Inflammatory macrophage (primary cell): ENCODE measurements around the gene PACS2.
A peak's percentile ranks its signal among the peaks of the same experiment; 100 is the strongest.
"Not testable (repeated sequence)": the region's sequence is repeated elsewhere in the genome, so short reads cannot be mapped to it uniquely, and the experiment has no call there.

Experiments used
- DNase-seq, 2 donors: peaks; one replicate each; pipeline ENCODE4 v3.0.0-alpha.2; 2020 to 2022

PACS2 gene

DNA sequence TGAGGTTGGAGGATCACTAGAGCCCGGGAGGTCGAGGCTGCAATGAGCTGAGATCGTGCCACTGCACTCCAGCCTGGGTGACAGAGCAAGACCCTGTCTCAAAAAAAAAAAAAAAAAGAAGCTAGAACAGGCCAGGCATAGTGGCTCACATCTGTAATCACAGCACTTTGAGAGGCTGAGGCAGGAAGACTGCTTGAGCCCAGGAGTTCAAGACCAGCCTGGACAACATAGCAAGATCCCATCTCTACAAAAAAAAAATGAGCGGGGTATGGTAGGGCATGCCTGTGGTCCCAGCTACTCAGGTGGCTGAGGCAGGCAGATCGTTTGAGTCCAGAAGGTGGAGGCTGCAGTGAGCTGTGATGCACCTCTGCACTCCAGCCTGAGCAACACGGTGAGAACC, 25.6 kb upstream of the PACS2 start:
- not testable (repeated sequence) for DNase-seq

DNA sequence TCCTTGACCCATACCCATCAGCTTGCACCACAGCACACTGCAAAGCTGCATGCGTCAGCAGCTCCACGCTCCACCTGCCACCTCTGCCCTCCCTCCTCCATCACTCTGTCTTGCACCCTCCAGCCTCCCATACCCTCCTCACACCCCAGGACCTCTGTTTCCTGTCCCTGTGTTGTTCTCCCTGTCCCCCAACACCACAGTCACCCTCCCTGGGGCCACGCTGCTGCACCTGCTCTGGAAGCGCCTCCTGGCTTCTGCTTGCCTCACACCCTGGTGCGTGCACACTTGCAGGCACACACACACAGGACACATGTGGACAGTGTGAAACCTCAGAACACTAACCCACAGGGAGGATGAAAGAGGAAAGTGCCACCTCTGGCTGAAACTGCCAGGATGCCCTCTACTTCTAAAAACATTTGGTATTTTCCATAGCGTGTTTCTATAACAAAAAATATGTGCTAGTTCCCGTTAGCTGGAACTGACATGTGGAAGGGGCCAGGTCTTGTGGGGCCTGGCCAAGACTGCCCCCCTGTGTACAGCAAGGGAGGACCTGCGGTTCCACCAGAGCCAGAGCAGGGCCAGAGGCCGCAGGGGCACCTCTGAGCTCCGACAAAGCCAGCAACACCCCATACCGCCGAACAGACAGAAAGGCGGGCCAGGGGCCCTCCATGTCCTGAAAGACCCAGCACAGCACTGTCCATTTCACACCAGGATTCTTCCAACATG, 23.8 kb upstream of the PACS2 start:
- peak in 1 of 2 donors; percentile 19 for DNase-seq

DNA sequence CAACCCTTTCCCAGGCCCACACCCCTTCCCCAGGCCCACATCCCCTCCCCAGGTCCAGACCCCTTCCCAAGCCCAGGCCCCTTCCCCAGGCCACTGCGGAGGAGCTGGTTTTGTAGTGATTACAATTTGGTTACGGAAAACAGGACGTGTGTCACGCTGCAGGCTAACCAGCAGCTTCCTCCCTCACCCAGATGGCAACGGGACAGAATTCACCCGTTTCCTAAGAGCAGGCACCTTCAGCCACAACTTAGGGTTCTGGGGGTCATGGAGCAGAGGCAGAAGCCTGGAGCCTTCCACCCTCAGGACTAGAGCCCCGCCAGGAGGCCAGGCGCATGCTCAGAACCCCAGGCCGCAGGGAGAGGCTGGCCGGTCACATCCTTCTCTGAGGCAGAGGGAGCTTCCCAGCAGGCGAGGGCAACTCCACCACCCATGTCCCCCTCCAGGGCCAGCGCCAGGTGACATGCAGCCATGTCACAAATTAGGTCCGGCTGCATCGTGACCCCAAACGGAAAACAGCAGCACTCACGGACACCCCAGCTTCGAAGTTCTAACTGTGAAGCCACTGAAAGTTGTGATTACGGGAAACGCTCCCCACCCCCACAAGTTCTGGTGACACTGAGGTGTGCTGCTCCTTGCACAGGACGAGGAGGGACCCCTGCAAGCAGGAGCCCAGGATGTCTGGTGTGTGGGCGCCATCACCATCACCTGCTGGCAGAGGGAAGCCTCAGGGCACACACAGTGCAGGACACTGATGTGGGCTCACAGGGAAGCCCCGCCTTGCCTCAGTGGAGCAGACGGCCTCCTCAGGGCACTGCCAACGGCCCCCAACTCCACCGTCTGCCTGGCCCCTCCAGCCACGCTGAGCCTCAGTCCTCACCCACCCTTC, 21.5 kb upstream of the PACS2 start:
- peak; percentile 20 to 30 for DNase-seq

DNA sequence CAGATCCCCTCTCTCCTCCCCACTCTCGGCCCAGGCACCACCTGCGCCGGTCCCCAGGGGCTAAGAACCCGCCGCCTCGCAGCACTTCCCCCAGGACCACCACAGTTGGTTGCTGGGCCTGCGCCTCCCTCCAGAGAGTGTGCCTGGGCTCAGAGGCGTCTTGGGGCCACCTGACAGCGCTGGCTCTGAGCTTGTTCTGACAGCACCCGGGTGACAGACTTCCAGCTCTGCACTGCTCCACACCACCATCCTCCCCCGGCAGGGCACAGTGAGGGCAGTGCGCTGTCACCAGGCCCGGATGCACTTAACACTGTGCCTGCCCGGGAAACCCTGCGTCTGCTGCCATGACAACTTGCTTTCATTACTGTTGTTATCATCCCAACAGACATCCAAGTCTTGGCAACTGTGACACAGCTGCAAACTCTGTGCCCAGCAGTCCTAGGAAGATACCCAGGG, 20.4 kb upstream of the PACS2 start:
- DNase-seq = peak; percentile 17 to 19

DNA sequence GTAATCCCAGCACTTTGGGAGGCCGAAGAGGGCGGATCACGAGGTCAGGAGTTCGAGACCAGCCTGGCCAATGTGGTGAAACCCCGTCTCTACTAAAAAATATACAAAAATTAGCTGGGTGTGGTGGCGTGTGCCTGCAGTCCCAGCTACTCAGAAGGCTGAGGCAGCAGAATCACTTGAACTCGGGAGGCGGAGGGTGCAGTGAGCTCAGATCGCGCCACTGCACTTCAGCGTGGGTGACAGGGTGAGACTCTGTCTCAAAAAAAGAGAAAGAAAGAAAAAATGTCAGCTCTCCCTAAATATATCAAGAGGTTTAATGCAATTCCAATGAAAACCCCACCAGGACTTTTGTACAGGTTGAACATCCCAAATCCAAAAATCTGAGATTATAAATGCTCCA, 17.2 kb upstream of the PACS2 start:
- DNase-seq = not testable (repeated sequence)

DNA sequence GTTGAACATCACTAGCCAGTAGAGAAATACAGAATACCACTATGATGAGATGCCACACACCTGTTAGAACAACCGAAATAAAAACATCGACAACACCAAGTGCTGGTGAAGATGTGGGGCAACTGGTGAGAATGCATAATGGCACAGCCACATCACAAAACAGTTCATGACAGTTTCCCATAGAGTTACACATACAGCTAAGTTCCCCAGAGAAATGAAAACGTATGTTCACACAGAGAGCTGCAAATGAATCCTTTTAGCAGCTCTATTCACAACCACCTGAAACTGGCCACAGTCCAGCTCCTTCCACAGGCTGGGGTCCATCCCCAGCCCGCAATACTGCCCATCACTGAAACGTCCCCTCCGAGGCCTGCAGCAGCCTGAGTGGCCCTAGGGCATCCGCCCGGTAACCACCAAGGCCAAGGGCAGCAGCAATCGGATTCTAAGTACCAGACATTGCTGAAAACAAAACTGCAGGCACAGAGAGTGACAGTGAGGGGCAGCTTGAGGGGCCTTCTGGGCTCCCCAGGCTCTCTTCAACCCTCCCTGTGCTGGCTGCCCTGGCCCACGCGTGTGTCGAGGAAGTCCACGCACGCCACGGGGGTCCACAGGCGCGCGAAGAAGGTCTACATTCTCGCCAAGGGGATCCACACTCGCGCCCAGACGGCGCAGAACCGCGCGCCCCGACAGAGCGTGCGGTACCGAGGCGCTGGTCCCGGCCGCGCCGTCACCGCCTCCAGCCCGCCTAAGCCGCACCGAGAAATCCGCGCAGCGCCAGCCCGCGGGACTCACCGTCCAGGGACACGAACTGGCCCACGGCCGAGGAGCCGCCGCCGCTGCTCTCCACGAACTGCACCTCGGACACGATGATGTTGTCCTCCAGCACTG, 14.7 kb upstream of the PACS2 start:
- DNase-seq = peak in 1 of 2 donors; percentile 20

DNA sequence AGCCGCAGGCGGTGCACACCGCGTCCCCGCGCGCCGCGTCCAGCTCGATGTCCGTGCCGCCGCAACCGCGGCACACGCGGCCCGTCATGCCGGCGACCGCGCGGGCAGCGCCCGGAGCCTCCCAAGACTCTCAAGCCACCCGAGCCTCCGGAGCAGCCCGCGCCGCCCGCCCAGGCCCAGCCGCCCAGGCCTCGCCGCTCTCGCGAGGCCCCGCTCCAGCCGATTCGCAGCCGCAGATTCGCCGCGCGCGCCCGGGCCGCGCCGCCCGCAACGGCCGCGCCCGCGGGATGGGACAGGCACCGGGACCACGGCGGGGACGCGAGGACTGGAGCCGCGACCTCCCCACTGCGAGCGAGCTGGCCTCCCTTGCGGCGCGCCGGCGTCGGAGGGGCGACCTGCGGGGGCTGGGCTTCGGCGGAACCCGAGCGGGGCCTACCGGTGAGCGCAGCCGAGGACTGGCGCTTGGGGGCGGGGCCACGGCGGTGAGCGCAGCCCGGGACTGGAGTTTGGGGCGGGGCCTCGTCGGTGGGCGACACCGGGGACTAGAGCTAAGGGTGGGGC, 13.9 kb upstream of the PACS2 start, which contains the start of gene BRF1:
TSS of gene BRF1 (minus strand) at position 460 of the 561 bp plus-strand sequence. CDS start at position 88, 372 bp downstream.
- DNase-seq = peak; percentile 89 to 93

DNA sequence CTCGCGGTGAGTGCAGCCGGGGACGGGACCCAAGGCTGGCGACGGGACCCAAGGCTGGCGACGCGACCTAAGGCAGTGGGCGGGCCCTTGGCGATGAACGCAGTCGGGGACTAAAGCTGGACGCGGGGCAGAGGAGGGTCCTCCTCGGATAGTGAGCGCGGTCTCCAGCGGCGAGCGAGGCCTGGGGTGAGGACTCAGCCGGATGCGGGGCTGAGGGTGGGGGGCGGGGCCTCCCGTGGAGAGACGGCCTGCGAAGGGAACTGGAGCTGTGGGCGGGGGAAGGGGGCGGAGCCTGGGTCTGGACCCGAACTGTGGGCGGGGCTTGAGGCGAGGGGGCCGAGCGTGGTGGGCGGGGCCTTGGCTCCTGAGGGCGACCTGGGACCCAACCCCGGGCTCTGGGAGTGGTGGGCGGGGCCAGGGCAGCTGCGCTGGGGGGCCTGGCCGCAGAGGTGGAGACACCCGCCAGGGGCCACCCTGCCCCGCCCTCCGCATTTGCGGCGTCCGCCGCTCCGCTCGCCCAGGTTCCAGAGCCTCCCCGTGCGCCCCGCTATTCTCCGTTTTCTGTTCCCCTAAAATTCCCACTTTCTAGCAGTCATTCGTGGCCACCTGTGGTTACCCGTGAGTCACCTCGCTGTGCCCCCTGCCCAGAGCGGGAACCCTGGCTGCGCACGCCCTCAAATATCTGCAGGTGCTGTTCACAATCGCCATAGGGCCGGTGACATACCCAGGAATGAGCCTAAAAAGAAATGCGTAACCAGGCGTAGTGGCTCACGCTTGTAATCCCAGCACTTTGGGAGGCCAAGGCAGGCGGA, 13.2 kb upstream of the PACS2 start:
- DNase-seq = peak; percentile 95 to 96

DNA sequence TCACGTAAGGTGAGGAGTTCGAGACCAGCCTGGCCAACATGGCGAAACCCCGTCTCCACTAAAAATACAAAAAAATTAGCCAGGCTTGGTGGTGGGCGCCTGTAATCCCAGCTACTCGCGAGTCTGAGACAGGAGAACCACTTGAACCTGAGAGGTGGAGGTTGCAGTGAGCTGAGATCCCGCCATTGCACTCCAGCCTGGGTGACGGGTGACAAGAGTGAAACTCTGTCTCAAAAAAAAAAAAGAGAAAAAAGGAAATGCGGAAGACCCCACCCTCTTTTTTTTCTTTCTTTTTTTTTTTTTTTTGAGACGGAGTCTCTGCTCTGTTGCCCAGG, 12.7 kb upstream of the PACS2 start:
- not testable (repeated sequence) for DNase-seq

DNA sequence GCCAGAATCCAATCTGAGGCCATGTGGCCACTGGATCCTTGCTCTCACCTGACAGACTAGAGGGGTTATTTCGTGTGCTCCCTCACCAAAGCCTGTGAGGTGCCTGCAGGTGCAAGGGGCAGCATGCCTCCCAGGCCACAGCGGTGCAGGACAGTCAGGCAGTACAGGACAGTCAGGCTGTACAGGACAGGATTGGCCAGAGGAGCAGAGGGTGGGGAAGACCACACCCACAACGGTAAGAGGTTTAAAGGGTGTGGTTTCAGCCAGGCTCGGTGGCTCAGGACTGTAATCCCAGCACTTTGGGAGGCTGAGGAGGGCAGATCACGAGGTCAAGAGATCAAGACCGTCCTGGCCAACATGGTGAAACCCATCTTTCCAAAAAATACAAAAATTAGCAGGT, 10.6 kb upstream of the PACS2 start:
- DNase-seq = no peak

DNA sequence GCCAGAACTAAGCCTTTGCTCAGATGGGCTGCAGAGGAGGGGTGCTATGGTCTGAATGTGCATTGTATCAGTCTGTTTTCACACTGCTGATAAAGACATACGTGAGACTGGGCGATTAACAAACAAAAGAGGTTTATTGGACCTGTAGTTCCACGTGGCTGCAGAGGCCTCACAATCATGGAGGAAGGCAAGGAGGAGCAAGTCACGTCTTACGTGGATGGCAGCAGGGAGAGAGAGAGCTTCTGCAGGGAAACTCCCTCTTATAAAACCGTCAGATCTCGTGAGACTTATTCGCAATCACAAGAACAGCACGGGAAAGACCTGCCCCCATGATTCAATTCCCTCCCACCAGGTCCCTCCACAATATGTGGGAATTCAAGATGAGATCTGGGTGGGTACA, 10.0 kb upstream of the PACS2 start:
- DNase-seq = no peak

DNA sequence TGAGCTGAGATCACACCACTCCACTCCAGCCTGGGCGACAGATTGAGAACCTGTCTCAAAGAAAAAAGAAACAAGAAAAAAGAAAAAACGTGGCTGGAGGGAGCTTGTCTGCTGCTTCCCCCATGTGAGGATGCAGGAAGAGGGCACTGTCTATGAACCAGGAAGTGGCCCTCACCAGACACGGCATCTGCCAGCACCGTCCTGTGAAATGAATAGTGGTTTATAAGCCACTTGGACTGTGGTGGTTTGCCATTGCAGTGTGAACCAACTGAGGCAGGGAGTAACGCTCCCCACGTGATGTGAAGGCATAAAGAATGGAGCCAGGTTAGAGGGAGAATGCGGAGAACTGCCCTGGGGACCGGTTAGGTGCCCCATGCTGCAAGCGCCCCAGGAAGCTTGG, 9.2 kb upstream of the PACS2 start:
- DNase-seq = peak; percentile 18 to 25

DNA sequence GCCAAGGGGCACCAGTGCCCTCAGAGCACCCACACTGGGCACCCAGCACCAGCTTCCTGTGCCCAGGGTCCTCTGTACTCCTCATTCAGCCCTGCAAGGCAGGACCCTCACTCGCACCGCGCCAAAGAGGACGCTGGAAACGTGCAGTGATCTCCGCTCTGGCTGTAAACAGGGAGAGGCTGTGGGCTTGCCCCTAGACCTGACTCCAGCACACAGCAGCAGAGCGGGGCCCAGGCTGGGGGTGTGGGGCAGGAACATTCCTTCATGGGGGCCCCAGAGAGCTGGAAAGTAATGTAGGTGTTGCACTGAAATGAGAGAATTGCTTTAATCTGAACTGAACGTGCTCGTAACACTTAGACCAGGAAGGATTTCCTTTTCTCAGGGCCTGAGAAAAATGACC, 8.8 kb upstream of the PACS2 start:
- DNase-seq = no peak

DNA sequence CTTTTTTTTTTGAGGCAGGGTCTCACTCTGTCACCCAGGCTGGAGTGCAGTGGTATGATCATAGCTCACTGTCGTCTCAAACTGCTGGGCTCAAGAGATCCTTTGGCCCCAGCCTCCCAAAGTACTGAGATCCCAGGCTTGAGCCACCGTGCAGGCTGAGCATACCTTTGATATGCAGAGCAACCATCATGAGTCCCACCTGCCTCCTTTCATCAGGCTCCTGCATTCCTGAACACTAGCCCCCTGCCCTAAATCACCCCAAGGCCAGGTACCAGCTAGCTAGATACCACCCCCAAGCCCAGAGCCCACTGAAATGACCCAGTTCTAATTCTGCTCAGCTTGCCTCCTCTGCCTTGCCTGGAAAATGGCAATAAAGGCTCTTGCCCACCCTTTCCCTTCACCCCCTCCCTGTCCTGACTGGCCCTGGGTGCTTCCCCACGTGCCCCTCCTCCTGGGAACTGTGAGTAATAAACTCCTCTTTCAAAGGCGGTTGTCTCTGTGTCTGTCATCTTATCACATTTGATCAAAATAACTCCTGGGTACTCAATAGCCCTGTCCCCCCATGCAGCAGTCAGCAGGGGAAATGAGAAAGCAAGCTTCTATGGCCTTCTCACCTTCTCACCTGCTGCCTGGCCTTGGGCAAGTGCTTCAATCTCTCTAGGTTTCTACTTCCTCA, 7.4 kb upstream of the PACS2 start:
- no peak for DNase-seq

DNA sequence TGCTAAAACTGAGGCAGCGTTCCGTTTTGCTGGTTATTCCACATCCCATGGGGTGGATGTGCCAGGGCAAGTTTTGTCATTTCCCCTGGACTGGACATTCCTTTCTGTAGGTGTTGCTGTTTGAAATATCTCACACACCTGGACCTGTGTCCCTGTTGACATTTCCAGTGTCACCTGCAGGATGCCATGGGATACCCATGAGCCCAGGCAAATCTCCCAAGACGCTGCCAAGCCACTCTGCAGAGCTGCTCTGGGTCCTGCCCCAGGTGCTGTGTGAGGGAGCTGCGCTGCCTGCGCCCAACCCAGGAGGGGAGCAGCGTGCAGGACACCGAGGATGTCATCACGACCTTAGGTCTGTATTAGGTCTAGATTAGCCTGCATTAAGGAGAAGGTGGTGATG, 5.2 kb upstream of the PACS2 start:
- no peak for DNase-seq

DNA sequence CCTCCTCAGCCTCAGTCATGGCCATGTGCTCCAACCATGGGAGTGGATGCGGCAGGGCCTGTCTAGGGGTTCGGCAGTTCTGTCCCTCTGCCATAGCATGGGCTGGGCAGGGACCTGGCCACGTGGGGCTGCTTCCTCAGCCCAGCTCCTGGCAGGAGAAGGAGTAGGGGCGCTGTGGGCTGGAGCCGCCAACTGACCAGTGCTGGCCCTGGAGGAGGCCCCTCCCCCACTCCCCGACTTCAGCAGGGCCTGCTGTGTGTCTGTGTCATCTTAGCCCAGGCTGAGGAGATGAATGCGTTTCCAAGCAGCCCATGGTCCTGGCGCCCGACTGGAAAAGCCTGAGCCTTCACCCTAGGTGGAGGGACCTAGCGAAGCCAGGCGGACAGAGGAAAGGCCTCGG, 2.7 kb upstream of the PACS2 start:
- no peak for DNase-seq

DNA sequence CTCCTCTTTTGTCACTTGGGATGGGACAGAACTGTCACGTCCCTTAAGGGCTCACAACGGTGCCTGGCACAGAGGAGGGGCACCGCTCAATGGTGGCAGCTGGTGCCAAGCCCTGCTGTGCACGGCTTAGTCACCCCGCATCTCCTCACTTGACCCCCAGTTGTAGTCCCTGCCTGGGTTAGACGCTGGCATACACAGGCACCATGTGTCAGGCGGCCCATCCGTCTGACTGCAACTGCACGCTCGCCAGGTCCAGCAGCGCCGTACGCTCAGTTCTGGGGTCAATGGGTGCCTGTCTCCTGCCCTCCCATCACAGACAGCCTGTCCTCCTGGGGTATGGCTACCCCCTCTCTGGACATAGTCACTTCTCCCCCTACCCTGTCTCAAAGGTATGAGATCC, 1.6 kb upstream of the PACS2 start:
- no peak for DNase-seq

DNA sequence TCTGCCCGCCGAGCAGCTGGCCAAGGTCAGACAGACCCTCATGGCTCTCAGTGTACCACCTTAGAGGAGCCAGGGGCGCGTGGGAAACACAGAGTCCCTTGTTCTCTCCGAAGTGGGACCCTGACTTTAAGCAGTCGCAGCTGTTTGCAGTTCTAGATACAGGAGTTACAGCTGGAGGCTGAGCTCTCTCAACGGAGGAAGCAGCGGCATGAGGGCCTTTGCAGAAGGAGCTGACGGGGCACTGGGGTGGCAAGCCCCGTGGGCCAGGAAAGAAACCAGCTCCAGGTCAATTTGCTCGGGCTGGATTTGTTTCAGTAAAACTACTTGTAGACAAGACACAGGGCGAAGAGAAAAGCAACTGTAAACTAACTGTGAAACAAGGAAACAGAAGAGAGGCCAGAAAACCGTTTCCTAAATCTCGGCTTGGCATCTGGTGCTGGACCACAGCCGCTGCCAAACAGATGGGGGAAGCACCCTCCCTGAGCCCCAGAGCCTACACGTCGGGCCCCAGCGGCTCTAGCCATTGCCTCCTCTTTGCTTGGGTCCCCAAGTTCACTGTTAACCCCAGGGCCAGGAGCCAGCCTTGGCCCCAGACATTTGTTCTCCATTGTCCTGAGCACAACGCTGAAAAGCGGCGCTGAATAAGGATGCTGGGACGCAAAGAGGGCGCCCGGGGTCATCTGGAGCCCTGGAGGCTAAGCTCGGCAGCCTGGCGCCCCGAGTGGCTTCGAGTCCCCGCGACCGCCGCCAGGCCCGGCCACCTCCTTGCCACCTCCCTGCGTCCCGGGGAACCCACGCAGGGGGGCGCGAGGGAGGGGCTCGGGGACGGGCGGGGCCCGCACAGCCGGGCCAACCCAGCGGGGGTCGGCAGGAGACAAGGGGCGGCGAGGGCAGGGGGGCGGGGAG, 914 bp upstream of the PACS2 start:
- peak; percentile 17 to 19 for DNase-seq

DNA sequence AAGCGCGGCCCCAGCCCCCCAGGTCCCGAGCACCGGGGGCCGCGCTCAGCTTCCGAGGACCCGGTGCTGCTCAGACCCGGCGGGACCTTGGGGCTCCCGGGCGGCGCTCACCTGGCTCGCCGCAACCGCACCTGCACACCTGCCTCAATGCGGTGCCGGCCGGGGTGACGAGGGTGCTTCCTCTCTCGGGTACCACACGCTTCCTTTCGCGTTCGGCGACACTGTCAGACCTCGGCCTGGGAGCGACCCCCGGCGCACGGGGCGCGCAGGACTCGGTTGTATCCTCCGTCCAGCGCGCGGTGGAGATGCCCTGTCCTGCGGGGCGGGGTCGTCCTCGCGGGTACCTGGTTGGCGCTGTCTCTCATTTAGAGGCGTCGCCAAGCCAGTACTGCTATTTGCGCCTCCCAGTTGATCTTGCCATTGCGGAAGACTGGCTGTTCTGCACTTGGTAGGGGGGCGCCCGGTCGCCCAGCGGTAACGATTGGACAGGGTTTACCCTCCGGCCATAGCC, 718 bp downstream of the PACS2 start:
- peak in 1 of 2 donors; percentile 29 for DNase-seq
